ENCODE data around the gene ZNF260.
"Not testable (repeated sequence)": the region's sequence is repeated elsewhere in the genome, so short reads cannot be mapped to it uniquely, and the experiment has no call there.

ZNF260 gene

GRCh38 chr19:36490846-36491245, 37.2 kb downstream of the ZNF260 start:
- not testable (repeated sequence) for DNase-seq

- DNase-seq, result peak in 9 of 51 donors; percentile 47 to 85 (median 81)
Measured at GRCh38 chr19:36489920-36490415, 38.1 kb downstream of the ZNF260 start.

GRCh38 chr19:36489118-36489919, 38.8 kb downstream of the ZNF260 start, which contains the start of gene ZNF566:
Gene ZNF566 (minus strand): TSS chr19:36489561. CDS start chr19:36476557, 13,004 bp downstream.
- peak; percentile 57 to 99 (median 88) for DNase-seq

- peak in 15 of 51 donors; percentile 16 to 75 (median 35) for DNase-seq
Measured at GRCh38 chr19:36488846-36489117, 39.3 kb downstream of the ZNF260 start.

GRCh38 chr19:36488118-36488845, 39.8 kb downstream of the ZNF260 start:
- DNase-seq, result no peak

GRCh38 chr19:36483653-36484052, 44.4 kb downstream of the ZNF260 start:
- no peak for DNase-seq

GRCh38 chr19:36482876-36483275, 45.2 kb downstream of the ZNF260 start:
- no peak for DNase-seq

Data from hypothalamus (tissue), 51 donors.